ENCODE data around the gene MTMR1.

MTMR1 gene

GRCh38 chrX:150773117-150773516 lies 79.9 kb downstream of the MTMR1 start:
- no peak overlapping the region for H3K4me3 ChIP-seq (ENCODE audit: control insufficient read depth, low read depth, low read length)
- no peak for DNase-seq (ENCODE audit: low read depth)
- TF ChIP-seq, protein P1, sequence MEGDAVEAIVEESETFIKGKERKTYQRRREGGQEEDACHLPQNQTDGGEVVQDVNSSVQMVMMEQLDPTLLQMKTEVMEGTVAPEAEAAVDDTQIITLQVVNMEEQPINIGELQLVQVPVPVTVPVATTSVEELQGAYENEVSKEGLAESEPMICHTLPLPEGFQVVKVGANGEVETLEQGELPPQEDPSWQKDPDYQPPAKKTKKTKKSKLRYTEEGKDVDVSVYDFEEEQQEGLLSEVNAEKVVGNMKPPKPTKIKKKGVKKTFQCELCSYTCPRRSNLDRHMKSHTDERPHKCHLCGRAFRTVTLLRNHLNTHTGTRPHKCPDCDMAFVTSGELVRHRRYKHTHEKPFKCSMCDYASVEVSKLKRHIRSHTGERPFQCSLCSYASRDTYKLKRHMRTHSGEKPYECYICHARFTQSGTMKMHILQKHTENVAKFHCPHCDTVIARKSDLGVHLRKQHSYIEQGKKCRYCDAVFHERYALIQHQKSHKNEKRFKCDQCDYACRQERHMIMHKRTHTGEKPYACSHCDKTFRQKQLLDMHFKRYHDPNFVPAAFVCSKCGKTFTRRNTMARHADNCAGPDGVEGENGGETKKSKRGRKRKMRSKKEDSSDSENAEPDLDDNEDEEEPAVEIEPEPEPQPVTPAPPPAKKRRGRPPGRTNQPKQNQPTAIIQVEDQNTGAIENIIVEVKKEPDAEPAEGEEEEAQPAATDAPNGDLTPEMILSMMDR (IDR thresholded peaks at IDR 0.05; ENCODE audit: control insufficient read depth, insufficient read depth, low read depth, low read length, missing control alignments): no peak

GRCh38 chrX:150773634-150774033 lies 80.4 kb downstream of the MTMR1 start:
- DNase-seq (ENCODE audit: low read depth): no peak
- TF ChIP-seq, protein P1 (IDR thresholded peaks at IDR 0.05; ENCODE audit: control insufficient read depth, insufficient read depth, low read depth, low read length, missing control alignments): no peak
- H3K4me3 ChIP-seq (ENCODE audit: control insufficient read depth, low read depth, low read length): no peak overlapping the region

DNA sequence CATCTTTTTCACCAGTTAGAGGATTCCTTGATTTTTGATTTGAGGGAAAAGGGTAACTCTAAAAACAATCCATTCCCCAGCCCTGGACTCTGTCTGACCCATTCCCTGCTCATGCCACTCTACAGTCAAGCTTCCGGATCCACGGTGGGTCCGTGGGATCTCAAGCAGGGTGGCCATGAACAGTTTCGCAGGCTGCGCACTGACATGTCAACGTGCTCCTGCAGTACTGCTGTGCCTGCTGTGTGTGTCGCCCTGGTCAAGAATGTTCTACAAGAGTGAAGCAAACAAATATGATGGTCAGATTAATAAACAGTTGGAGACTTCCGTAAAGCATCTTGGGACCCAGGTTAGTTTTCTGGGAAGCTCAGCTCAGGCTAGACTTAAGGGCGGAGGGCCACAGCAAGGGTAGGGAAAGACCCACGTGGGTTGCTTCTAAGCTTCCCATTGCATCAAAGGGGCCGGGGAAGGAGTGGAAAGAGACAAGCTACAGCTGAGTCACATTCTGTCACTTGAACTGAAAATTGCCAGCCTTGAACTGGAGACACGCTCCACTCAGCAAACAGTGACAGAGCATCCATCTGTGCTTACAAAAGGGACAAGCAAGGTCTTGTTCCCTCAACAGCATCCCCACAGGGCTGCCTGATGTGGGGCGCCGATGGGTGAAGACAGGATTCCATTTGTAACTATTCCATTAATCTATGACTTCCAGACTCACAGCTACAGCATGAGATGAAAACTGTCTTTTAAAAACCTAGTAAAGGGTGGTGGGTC lies 81.8 kb downstream of the MTMR1 start:
- TF ChIP-seq, protein P1 (IDR thresholded peaks at IDR 0.05; ENCODE audit: control insufficient read depth, insufficient read depth, low read depth, low read length, missing control alignments): no peak
- DNase-seq (ENCODE audit: low read depth): no peak

GRCh38 chrX:150775569-150776350 lies 82.6 kb downstream of the MTMR1 start:
- H3K4me3 ChIP-seq (ENCODE audit: control insufficient read depth, low read depth, low read length): no peak overlapping the region
- TF ChIP-seq, protein P1 (IDR thresholded peaks at IDR 0.05; ENCODE audit: control insufficient read depth, insufficient read depth, low read depth, low read length, missing control alignments): no peak
- DNase-seq (ENCODE audit: low read depth): no peak

More for the DNA sequence above, 81.8 kb downstream of the MTMR1 start:
- no peak overlapping the region for H3K4me3 ChIP-seq (ENCODE audit: control insufficient read depth, low read depth, low read length)

DNA sequence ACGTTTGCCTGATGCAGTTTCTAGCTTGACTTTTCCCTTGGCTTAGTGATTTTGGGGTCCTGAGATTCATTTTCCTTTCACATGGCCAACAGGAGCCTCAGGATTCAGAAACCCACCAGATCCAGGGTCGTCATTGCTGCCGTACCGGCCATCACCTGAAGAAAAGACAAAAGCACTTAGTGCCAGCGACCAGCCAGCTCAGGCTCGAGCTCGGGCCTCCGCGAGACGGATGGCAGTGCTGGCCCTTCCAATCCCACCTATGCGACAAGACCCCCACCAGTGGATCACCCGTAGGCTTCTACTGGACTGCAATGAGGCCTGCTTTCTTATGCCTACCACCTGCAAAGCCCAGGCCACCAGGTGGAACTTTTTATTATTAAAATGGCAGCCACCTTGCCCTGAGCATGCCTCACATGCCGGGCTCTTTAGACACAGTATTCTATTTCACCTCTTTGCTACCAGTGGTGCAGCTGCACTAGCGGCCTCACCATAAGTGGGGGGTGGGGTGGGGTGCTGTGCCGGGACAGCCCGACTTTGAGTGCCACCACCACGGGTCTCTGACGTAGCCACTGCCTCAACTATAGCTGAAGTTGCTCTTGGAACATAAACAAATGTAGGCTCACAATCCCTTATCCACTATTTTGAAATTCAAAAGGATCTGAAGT lies 84.3 kb downstream of the MTMR1 start:
- TF ChIP-seq, protein P1 (IDR thresholded peaks at IDR 0.05; ENCODE audit: control insufficient read depth, insufficient read depth, low read depth, low read length, missing control alignments): no peak
- H3K4me3 ChIP-seq (ENCODE audit: control insufficient read depth, low read depth, low read length): no peak overlapping the region
- DNase-seq (ENCODE audit: low read depth): no peak

DNA sequence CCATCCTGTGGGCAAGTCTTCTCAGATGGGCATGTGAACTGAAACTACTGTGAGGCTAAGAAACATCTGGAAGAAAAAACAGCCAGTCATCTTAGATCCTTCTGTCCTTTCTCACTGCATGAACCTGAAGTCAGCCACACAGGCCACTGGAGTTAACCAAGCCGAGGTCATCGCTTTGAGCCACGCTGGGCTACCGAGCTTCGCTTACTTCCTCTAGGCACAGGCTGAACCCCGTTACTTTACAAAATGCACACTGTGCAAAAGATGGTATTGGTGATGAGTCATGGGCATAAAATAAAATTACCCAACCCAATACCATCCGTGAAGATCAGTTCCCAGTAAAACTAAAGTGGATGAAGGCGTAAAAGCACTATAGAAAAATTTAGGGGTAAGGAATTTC lies 86.2 kb downstream of the MTMR1 start:
- DNase-seq (ENCODE audit: low read depth): no peak
- TF ChIP-seq, protein P1 (IDR thresholded peaks at IDR 0.05; ENCODE audit: control insufficient read depth, insufficient read depth, low read depth, low read length, missing control alignments): no peak
- no peak overlapping the region for H3K4me3 ChIP-seq (ENCODE audit: control insufficient read depth, low read depth, low read length)

Measured in AG09309 (cell line).